DND-41 (cell line): Measurements from ENCODE around the gene SLC26A11.

ENCODE experiments used
- ATAC-seq: fragments of 200-7000 bp; cut with Tn5 transposase; 3 replicates; pipeline ENCODE4 v1.9.1; 2021; ENCODE audit warnings: low read depth; ENCODE audit not compliant: insufficient read depth
- DNase-seq: peaks from one replicate; pipeline ENCODE4 v3.0.0-alpha.2; 2020
- H2AFZ ChIP-seq: 2 replicates; pipeline ENCODE4 v1.6.0; 2012; ENCODE audit warnings: low read depth, low read length
- H3K27ac ChIP-seq: 2 replicates; pipeline ENCODE4 v1.5.1; 2012; ENCODE audit warnings: low read length, inconsistent platforms
- H3K27me3 ChIP-seq: fragments of 200-600 bp; sonication (generic); 2 replicates; pipeline ENCODE4 v1.6.0; 2012; ENCODE audit warnings: low read length, mild to moderate bottlenecking, inconsistent platforms; ENCODE audit not compliant: insufficient read depth, poor library complexity
- H3K36me3 ChIP-seq: 2 replicates; pipeline ENCODE4 v1.5.1; 2012; ENCODE audit warnings: low read length, inconsistent platforms; ENCODE audit not compliant: insufficient read depth
- H3K4me1 ChIP-seq: 2 replicates; pipeline ENCODE4 v1.5.1; 2012; ENCODE audit warnings: mild to moderate bottlenecking, low read length; ENCODE audit not compliant: insufficient read depth
- H3K4me2 ChIP-seq: 2 replicates; pipeline ENCODE4 v1.6.0; 2012; ENCODE audit warnings: mild to moderate bottlenecking, moderate library complexity, low read length, inconsistent platforms; ENCODE audit not compliant: insufficient read depth
- H3K4me3 ChIP-seq, 2 experiments: fragments of 200-600 bp in 1 of 2; shearing (Covaris generic) in 1 of 2; 2 replicates each; pipeline ENCODE4 v1.5.1; 2012 to 2016; ENCODE audit warnings: inconsistent platforms in 2 of 2, low read length in 2 of 2, mild to moderate bottlenecking in 2 of 2, low read depth in 1 of 2, moderate library complexity in 1 of 2
- H3K79me2 ChIP-seq: 2 replicates; pipeline ENCODE4 v1.6.0; 2012; ENCODE audit warnings: low read length, inconsistent platforms; ENCODE audit not compliant: insufficient read depth
- H3K9ac ChIP-seq: 2 replicates; pipeline ENCODE4 v1.6.0; 2012; ENCODE audit warnings: low read depth, mild to moderate bottlenecking, inconsistent platforms, low read length, moderate library complexity
- H3K9me3 ChIP-seq: 2 replicates; pipeline ENCODE4 v1.5.1; 2012; ENCODE audit warnings: low read length, moderate library complexity, mild to moderate bottlenecking, inconsistent platforms; ENCODE audit not compliant: insufficient read depth, severe bottlenecking
- H4K20me1 ChIP-seq: 2 replicates; pipeline ENCODE4 v1.6.0; 2012; ENCODE audit warnings: low read length; ENCODE audit not compliant: insufficient read depth
- CTCF ChIP-seq: IDR thresholded peaks from 2 replicates; pipeline ENCODE4 v1.5.1; 2012; ENCODE audit warnings: borderline replicate concordance, low read length, moderate library complexity, mild to moderate bottlenecking; ENCODE audit not compliant: poor library complexity, severe bottlenecking; ENCODE audit errors: extremely low read depth
- EZH2 ChIP-seq: IDR thresholded peaks from 3 replicates; pipeline ENCODE4 v1.6.1; 2012; ENCODE audit warnings: borderline replicate concordance, low read depth, mild to moderate bottlenecking, moderate library complexity, low read length, inconsistent platforms; ENCODE audit not compliant: severe bottlenecking

SLC26A11 gene

DNA sequence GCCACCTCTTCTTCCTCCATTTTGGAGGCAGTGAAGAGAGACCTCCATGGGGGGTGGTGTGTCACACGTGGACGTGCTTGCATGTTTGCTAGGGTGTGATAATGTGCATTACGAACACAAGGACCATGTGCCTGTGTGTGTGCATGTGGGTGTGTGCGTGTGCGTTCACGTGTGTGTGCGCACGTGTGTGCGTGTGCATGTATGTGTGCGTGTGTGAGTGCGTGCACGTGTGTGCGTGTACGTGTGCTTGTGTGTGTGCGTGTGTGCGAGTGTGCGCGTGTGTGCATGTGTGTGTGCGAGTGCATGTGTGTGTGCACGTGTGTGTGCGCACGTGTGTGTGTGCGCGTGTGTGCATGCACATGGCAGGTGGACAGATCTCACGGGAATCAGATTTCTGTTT, 69.9 kb downstream of the SLC26A11 start:
- H3K27me3 ChIP-seq: no peaks in the 10 kb centered on the region
- H3K4me1 ChIP-seq: no peaks in the 10 kb centered on the region
- ATAC-seq (no peak), DNase-seq (no peak)
- no peak overlapping the region for H3K27ac ChIP-seq
- no peak overlapping the region for H3K4me2 ChIP-seq
- no peak overlapping the region for H3K4me3 ChIP-seq
- peaks cover 11% of the 10 kb centered on the region; the same call in 1 of the 2 replicates for H3K79me2 ChIP-seq
- peaks cover 87% of the 10 kb centered on the region for H3K36me3 ChIP-seq
- TF ChIP-seq CTCF: no peak
- no peak for TF ChIP-seq EZH2
- no peak overlapping the region for H2AFZ ChIP-seq
- H4K20me1 ChIP-seq: peaks cover 24% of the 10 kb centered on the region
- no peaks in the 10 kb centered on the region for H3K9me3 ChIP-seq
- H3K9ac ChIP-seq: no peak overlapping the region

GRCh38 chr17:80291260-80291659, 71.0 kb downstream of the SLC26A11 start:
- H3K4me1 ChIP-seq: no peaks in the 10 kb centered on the region
- no peak for DNase-seq
- H3K4me3 ChIP-seq: no peak overlapping the region
- H3K27ac ChIP-seq: no peak overlapping the region
- H3K36me3 ChIP-seq: peaks cover 94% of the 10 kb centered on the region
- H2AFZ ChIP-seq: no peak overlapping the region
- no peak for ATAC-seq
- H3K9me3 ChIP-seq: no peaks in the 10 kb centered on the region
- no peak overlapping the region for H3K9ac ChIP-seq
- no peak overlapping the region for H3K4me2 ChIP-seq
- peaks cover 18% of the 10 kb centered on the region for H4K20me1 ChIP-seq
- peaks cover 5% of the 10 kb centered on the region; the same call in 1 of the 2 replicates for H3K79me2 ChIP-seq
- TF ChIP-seq CTCF (no peak), EZH2 (no peak)
- no peaks in the 10 kb centered on the region for H3K27me3 ChIP-seq

GRCh38 chr17:80291691-80292487, 71.7 kb downstream of the SLC26A11 start:
- no peak overlapping the region for H3K27ac ChIP-seq
- H3K4me1 ChIP-seq: no peaks in the 10 kb centered on the region
- DNase-seq: no peak
- H3K4me3 ChIP-seq: no peak overlapping the region
- no peak for ATAC-seq
- no peak overlapping the region for H3K4me2 ChIP-seq
- TF ChIP-seq EZH2 (no peak), CTCF (no peak)
- no peaks in the 10 kb centered on the region for H3K27me3 ChIP-seq
- no peak overlapping the region for H2AFZ ChIP-seq
- H3K9me3 ChIP-seq: no peaks in the 10 kb centered on the region
- H3K79me2 ChIP-seq: no peaks in the 10 kb centered on the region
- peaks cover 94% of the 10 kb centered on the region for H3K36me3 ChIP-seq
- H3K9ac ChIP-seq: no peak overlapping the region
- H4K20me1 ChIP-seq: peaks cover 13% of the 10 kb centered on the region
